GM12878 (cell line): Measurements from ENCODE around the gene HTRA3. TPM values are rescaled to one million over a fixed set of nuclear protein-coding genes. Genes with fewer than 3 reads are reported as not detected.

ENCODE experiments used
- ATAC-seq: fragments of 200-7000 bp; cut with Tn5 transposase; 3 replicates; pipeline ENCODE4 v1.9.1; 2020; ENCODE audit warnings: mild to moderate bottlenecking, moderate library complexity
- BruUV-seq: library from RNA; stranded (reverse); fragments of 400-500 nt; replicated peaks from 2 replicates; lab custom pipeline; 2021; lab: Mats Ljungman, UMichigan
- CTCF ChIA-PET: fragments of 300-600 bp; sonication (Branson Sonifier 250); formaldehyde crosslinking; extraction: SDS; loops from one replicate; lab custom pipeline; 2021; ENCODE audit warnings: inconsistent platforms; lab: Yijun Ruan, JAX
- POLR2A ChIA-PET: fragments of 350-600 bp; formaldehyde crosslinking; extraction: SDS; loops from one replicate; lab custom pipeline; 2021; ENCODE audit warnings: inconsistent platforms; lab: Charles Lee
- RAD21 ChIA-PET: fragments of 300-600 bp; sonication (Branson Sonifier 250); formaldehyde crosslinking; loops from one replicate; lab custom pipeline; 2023; ENCODE audit warnings: antibody characterized with exemption; ENCODE audit not compliant: unreplicated experiment; lab: Charles Lee
- SMC1A ChIA-PET: fragments of 300-600 bp; sonication (Branson Sonifier 250); formaldehyde crosslinking; loops from one replicate; lab custom pipeline; 2023; ENCODE audit not compliant: unreplicated experiment, uncharacterized antibody; lab: Charles Lee
- DNase-seq: peaks from one replicate; pipeline ENCODE4 v3.0.0-alpha.2; 2011; ENCODE audit warnings: low read depth, low spot score
- FAIRE-seq: peaks from 3 replicates; lab custom pipeline; 2011; peaks lifted over from hg19 to GRCh38; lab: Jason Lieb, UNC
- H2AFZ ChIP-seq: 2 replicates; pipeline ENCODE4 v1.6.0; 2011; ENCODE audit warnings: low read depth, low read length, control low read depth; ENCODE audit not compliant: control insufficient read depth
- H3K27ac ChIP-seq: 2 replicates; pipeline ENCODE4 v1.5.1; 2011; ENCODE audit warnings: control low read depth; ENCODE audit not compliant: control insufficient read depth, insufficient read depth
- H3K27me3 ChIP-seq, 2 experiments: replicated peaks in 1 of 2; 2 replicates each; pipeline versions ENCODE4 v1.6.0 to v1.6.1; 2011; ENCODE audit warnings: low read length in 1 of 2; ENCODE audit not compliant: control insufficient read depth in 2 of 2, insufficient read depth in 2 of 2
- H3K36me3 ChIP-seq, 2 experiments: 2 replicates each; pipeline ENCODE4 v1.5.1; 2011; ENCODE audit warnings: low read length in 1 of 2; ENCODE audit not compliant: control insufficient read depth in 2 of 2, insufficient read depth in 2 of 2
- H3K4me1 ChIP-seq: 2 replicates; pipeline ENCODE4 v1.6.1; 2011; ENCODE audit warnings: mild to moderate bottlenecking, low read length, moderate library complexity, mixed read lengths; ENCODE audit not compliant: control insufficient read depth, insufficient read depth
- H3K4me2 ChIP-seq: 2 replicates; pipeline ENCODE4 v1.6.0; 2011; ENCODE audit warnings: control low read depth; ENCODE audit not compliant: control insufficient read depth, insufficient read depth
- H3K4me3 ChIP-seq: fragments of 200-600 bp; sonication (generic); 2 replicates; pipeline ENCODE4 v1.5.1; 2016
- H3K79me2 ChIP-seq: 2 replicates; pipeline ENCODE4 v1.6.0; 2011; ENCODE audit warnings: low read length; ENCODE audit not compliant: control insufficient read depth, insufficient read depth
- H3K9ac ChIP-seq: 2 replicates; pipeline ENCODE4 v1.8.0; 2011; ENCODE audit warnings: low read length, control low read depth, mixed read lengths; ENCODE audit not compliant: control insufficient read depth, insufficient read depth
- H3K9me3 ChIP-seq: replicated peaks from 3 replicates; pipeline ENCODE4 v1.5.1; 2011; ENCODE audit warnings: mild to moderate bottlenecking, low read length; ENCODE audit not compliant: control insufficient read depth, insufficient read depth
- H4K20me1 ChIP-seq: 2 replicates; pipeline ENCODE4 v1.6.0; 2011; ENCODE audit not compliant: control insufficient read depth, insufficient read depth
- BHLHE40 ChIP-seq, 2 experiments: fragments of 450-650 bp in 1 of 2; IDR thresholded peaks; 2 replicates each; pipeline ENCODE4 v1.6.1; 2011 to 2017; ENCODE audit warnings: low read depth in 2 of 2, borderline replicate concordance in 1 of 2, improper control_type of control experiment in 1 of 2, low read length in 1 of 2, mild to moderate bottlenecking in 1 of 2
- HDGF ChIP-seq: fragments of 450-650 bp; IDR thresholded peaks from 2 replicates; pipeline ENCODE4 v1.6.1; 2016; ENCODE audit warnings: antibody characterized with exemption
- NR2C1 ChIP-seq: fragments of 450-650 bp; IDR thresholded peaks from 2 replicates; pipeline ENCODE4 v1.6.1; 2017; ENCODE audit warnings: antibody characterized with exemption, mild to moderate bottlenecking, moderate library complexity
- STAT1 ChIP-seq: fragments of 450-650 bp; conservative IDR thresholded peaks from 2 replicates; pipeline ENCODE4 v1.6.1; 2014; ENCODE audit warnings: antibody characterized with exemption, mild to moderate bottlenecking
- WGBS: methylation state at CpG from one replicate; pipeline ENCODE4 v1.1.6; 2016; ENCODE audit warnings: low lambda C conversion rate; ENCODE audit not compliant: insufficient replicate concordance, insufficient coverage; ENCODE audit errors: missing lambda C conversion rate; 5-methylcytosine and 5-hydroxymethylcytosine counted together
- in situ Hi-C: fragments of 300-500 bp; cut with MboI; formaldehyde crosslinking; loops from 9 replicates; pipeline ENCODE4 v1.14.3; 2018; ENCODE audit warnings: mixed read lengths
- intact Hi-C: fragments of 100-400 bp; cut with micrococcal nuclease; formaldehyde crosslinking; loops from one replicate; pipeline ENCODE4 v1.14.2; 2022; ENCODE audit not compliant: unreplicated experiment
- polyA plus RNA-seq, 11 experiments: library from polyadenylated mRNA; depleted of rRNA in 4 of 11; unstranded in 6 of 11; stranded (reverse) in 5 of 11; fragments of >200 nt; fragmentation: Nextera tagmentation in 4 of 11; fragmentation: Illumina TruSeq in 1 of 11; extraction: Ambion mirVana in 4 of 11; extraction: Trizol in 1 of 11; gene quantifications; 1 replicate in 1 of 11; 2 replicates in 10 of 11; pipeline versions ENCODE4 v1.2.1 to v1.2.3, GENCODE V29; 2011 to 2016; ENCODE audit warnings: inconsistent platforms in 2 of 11, missing spikeins in 2 of 11, low read depth in 1 of 11
- total RNA-seq, 4 experiments: library from RNA; depleted of rRNA in 3 of 4; stranded (reverse); fragments of >200 nt in 3 of 4; fragmentation: Illumina TruSeq in 1 of 4; extraction: Trizol in 1 of 4; gene quantifications; 2 replicates each; pipeline versions ENCODE4 v1.2.1 to v1.2.3, GENCODE V29; 2013 to 2021
- TF ChIP-seq, protein P1 (sequence below): IDR thresholded peaks from 2 replicates; pipeline ENCODE4 v1.6.1; 2011; ENCODE audit warnings: low read depth, mild to moderate bottlenecking, low read length, moderate library complexity, borderline replicate concordance; ENCODE audit errors: extremely low read depth
- TF ChIP-seq, protein P2 (sequence below): fragments of 450-650 bp; IDR thresholded peaks from 2 replicates; pipeline ENCODE4 v1.6.1; 2017; ENCODE audit warnings: borderline replicate concordance
- TF ChIP-seq, protein P3 (sequence below): IDR thresholded peaks from 2 replicates; pipeline ENCODE4 v1.6.1; 2012; ENCODE audit warnings: improper control_type of control experiment, low read depth, low read length; ENCODE audit not compliant: insufficient replicate concordance
- TF ChIP-seq, protein P4 (sequence below): fragments of 450-650 bp; IDR thresholded peaks from 2 replicates; pipeline ENCODE4 v1.6.1; 2016; ENCODE audit warnings: mild to moderate bottlenecking
- TF ChIP-seq, protein P5 (sequence below): fragments of 450-650 bp; IDR thresholded peaks from 2 replicates; pipeline ENCODE4 v1.6.1; 2016; ENCODE audit warnings: mild to moderate bottlenecking

The HTRA3 gene
- total and polyA plus RNA-seq, 10 of the 15 experiments (the other 5 are each of a cell fraction or from before 2014, with no cell fraction given): 0.04 to 1.2 (median 0.08) TPM; not detected in 7

DNA sequence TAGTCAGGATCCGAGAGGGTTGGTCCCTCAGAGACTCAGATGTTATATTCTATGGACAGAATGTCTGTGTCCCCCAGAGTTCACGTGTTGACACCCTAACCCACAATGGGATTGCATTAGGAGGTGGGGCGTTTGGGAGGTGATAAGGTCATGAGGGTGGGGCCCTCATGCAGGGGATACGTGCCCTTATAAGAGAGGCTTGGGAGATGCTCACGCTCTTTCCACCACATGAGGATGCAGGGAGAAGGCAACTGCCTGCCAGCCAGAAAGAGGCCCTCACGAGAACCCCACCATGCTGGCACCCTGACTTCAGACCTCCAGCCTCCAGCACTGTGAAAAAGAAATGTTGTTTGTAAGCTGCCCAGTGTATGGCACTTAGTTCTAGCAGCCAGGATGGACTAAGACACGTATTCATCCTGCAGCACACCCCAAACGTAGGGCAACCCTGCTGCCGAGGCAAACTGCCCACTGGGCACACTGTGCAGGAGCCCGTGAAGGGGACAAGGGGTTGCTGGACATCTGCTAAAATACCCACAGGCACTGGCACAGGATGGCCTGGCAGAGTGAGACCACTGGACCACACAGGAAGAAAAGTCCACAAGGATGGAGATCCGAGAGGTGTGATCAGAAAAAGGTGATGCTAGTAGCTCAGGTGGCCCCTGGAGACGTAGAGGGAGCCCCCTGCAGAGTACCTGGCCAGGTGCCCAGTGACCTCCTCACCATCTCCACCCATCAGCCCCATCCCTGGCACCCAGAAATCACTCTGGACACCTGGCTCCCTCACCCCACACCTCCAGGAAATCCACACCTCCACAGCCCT is 62.7 kb downstream of the HTRA3 start:
- Histone ChIP-seq H2AFZ (no peak overlapping the region), H3K27ac (no peak overlapping the region), H3K4me2 (no peak overlapping the region), H3K9ac (no peak overlapping the region), H3K4me1 (no peaks in the 10 kb centered on the region), H3K27me3 (peaks cover 0 to 5% of the 10 kb centered on the region in 2 experiments; a peak in 1 of 4 replicates), H4K20me1 (no peaks in the 10 kb centered on the region), H3K9me3 (no peaks in the 10 kb centered on the region; the same call in 1 of the 3 replicates), H3K79me2 (no peaks in the 10 kb centered on the region), H3K36me3 (no peaks in the 10 kb centered on the region), H3K4me3 (no peak overlapping the region)
- no TSS peak for BruUV-seq
- intact Hi-C loops (no loop called here), in situ Hi-C loops (no loop called here)
- no peak for DNase-seq
- 6% methylated on average over 11 of the region's 12 CpGs for WGBS
- TF ChIP-seq NR2C1: no peak
- TF ChIP-seq, protein P1, sequence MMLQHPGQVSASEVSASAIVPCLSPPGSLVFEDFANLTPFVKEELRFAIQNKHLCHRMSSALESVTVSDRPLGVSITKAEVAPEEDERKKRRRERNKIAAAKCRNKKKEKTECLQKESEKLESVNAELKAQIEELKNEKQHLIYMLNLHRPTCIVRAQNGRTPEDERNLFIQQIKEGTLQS: no peak
- TF ChIP-seq, protein P2, sequence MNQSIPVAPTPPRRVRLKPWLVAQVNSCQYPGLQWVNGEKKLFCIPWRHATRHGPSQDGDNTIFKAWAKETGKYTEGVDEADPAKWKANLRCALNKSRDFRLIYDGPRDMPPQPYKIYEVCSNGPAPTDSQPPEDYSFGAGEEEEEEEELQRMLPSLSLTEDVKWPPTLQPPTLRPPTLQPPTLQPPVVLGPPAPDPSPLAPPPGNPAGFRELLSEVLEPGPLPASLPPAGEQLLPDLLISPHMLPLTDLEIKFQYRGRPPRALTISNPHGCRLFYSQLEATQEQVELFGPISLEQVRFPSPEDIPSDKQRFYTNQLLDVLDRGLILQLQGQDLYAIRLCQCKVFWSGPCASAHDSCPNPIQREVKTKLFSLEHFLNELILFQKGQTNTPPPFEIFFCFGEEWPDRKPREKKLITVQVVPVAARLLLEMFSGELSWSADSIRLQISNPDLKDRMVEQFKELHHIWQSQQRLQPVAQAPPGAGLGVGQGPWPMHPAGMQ: no peak
- TF ChIP-seq, protein P3, sequence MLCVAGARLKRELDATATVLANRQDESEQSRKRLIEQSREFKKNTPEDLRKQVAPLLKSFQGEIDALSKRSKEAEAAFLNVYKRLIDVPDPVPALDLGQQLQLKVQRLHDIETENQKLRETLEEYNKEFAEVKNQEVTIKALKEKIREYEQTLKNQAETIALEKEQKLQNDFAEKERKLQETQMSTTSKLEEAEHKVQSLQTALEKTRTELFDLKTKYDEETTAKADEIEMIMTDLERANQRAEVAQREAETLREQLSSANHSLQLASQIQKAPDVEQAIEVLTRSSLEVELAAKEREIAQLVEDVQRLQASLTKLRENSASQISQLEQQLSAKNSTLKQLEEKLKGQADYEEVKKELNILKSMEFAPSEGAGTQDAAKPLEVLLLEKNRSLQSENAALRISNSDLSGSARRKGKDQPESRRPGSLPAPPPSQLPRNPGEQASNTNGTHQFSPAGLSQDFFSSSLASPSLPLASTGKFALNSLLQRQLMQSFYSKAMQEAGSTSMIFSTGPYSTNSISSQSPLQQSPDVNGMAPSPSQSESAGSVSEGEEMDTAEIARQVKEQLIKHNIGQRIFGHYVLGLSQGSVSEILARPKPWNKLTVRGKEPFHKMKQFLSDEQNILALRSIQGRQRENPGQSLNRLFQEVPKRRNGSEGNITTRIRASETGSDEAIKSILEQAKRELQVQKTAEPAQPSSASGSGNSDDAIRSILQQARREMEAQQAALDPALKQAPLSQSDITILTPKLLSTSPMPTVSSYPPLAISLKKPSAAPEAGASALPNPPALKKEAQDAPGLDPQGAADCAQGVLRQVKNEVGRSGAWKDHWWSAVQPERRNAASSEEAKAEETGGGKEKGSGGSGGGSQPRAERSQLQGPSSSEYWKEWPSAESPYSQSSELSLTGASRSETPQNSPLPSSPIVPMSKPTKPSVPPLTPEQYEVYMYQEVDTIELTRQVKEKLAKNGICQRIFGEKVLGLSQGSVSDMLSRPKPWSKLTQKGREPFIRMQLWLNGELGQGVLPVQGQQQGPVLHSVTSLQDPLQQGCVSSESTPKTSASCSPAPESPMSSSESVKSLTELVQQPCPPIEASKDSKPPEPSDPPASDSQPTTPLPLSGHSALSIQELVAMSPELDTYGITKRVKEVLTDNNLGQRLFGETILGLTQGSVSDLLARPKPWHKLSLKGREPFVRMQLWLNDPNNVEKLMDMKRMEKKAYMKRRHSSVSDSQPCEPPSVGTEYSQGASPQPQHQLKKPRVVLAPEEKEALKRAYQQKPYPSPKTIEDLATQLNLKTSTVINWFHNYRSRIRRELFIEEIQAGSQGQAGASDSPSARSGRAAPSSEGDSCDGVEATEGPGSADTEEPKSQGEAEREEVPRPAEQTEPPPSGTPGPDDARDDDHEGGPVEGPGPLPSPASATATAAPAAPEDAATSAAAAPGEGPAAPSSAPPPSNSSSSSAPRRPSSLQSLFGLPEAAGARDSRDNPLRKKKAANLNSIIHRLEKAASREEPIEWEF: no peak
- TF ChIP-seq, protein P4, sequence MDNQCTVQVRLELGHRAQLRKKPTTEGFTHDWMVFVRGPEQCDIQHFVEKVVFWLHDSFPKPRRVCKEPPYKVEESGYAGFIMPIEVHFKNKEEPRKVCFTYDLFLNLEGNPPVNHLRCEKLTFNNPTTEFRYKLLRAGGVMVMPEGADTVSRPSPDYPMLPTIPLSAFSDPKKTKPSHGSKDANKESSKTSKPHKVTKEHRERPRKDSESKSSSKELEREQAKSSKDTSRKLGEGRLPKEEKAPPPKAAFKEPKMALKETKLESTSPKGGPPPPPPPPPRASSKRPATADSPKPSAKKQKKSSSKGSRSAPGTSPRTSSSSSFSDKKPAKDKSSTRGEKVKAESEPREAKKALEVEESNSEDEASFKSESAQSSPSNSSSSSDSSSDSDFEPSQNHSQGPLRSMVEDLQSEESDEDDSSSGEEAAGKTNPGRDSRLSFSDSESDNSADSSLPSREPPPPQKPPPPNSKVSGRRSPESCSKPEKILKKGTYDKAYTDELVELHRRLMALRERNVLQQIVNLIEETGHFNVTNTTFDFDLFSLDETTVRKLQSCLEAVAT: no peak
- TF ChIP-seq HDGF: no peak
- TF ChIP-seq, protein P5, sequence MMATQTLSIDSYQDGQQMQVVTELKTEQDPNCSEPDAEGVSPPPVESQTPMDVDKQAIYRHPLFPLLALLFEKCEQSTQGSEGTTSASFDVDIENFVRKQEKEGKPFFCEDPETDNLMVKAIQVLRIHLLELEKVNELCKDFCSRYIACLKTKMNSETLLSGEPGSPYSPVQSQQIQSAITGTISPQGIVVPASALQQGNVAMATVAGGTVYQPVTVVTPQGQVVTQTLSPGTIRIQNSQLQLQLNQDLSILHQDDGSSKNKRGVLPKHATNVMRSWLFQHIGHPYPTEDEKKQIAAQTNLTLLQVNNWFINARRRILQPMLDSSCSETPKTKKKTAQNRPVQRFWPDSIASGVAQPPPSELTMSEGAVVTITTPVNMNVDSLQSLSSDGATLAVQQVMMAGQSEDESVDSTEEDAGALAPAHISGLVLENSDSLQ: no peak
- TF ChIP-seq STAT1: no peak
- TF ChIP-seq BHLHE40 (IDR thresholded peaks at IDR 0.05; ENCODE audit: borderline replicate concordance in 1 of 2, low read depth in 2 of 2, low read length in 1 of 2): no peak
- POLR2A ChIA-PET: no interaction called here
- no peak for FAIRE-seq
- no peak for ATAC-seq
- CTCF ChIA-PET: interaction anchor here (0.6 kb wide), 1 partner anchor 235 kb away, joined by 3 read pairs; no protein-coding TSS in a partner anchor
- RAD21 ChIA-PET: no interaction called here
- SMC1A ChIA-PET: no interaction called here
